PC-9 (cell line): ENCODE results near the gene IMMT.

Experiments
- EZH2 ChIP-seq: fragments of 200-600 bp; sonication (generic); IDR thresholded peaks from 2 replicates; pipeline ENCODE4 v1.8.0; 2017; ENCODE audit warnings: antibody characterized with exemption, low read depth
- TF ChIP-seq, protein P1 (sequence below): fragments of 200-600 bp; sonication (generic); conservative IDR thresholded peaks from 2 replicates; pipeline ENCODE4 v1.6.1; 2017; ENCODE audit warnings: mixed run types, antibody characterized with exemption, mild to moderate bottlenecking, moderate library complexity

DNA sequence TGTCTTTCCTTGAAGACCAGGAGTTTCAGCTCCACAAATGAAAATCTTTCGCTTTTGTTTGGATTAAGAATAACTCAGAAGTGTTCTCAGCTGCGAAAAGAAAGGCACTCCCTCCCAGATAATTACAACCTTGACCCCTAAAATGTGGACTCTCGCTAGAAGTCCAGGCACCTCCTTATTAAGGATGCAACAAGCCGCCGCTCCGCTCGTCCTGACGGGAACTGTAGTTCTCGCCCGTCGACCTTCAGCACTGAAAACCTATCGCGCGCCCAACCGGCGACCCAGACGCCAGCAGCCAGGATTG, 559 bp downstream of the IMMT start:
- TF ChIP-seq, protein P1, sequence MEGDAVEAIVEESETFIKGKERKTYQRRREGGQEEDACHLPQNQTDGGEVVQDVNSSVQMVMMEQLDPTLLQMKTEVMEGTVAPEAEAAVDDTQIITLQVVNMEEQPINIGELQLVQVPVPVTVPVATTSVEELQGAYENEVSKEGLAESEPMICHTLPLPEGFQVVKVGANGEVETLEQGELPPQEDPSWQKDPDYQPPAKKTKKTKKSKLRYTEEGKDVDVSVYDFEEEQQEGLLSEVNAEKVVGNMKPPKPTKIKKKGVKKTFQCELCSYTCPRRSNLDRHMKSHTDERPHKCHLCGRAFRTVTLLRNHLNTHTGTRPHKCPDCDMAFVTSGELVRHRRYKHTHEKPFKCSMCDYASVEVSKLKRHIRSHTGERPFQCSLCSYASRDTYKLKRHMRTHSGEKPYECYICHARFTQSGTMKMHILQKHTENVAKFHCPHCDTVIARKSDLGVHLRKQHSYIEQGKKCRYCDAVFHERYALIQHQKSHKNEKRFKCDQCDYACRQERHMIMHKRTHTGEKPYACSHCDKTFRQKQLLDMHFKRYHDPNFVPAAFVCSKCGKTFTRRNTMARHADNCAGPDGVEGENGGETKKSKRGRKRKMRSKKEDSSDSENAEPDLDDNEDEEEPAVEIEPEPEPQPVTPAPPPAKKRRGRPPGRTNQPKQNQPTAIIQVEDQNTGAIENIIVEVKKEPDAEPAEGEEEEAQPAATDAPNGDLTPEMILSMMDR, result no peak
- no peak for TF ChIP-seq EZH2
